Forelimb muscle (tissue), 1 donor: ENCODE results near the gene FXYD6. TPM values are rescaled to one million over a fixed set of nuclear protein-coding genes. Genes with fewer than 3 reads are reported as not detected.
A peak's percentile ranks its signal among the peaks of the same experiment; 100 is the strongest.
"Not testable (repeated sequence)": the region's sequence is repeated elsewhere in the genome, so short reads cannot be mapped to it uniquely, and the experiment has no call there.

Source experiments
- DNase-seq: peaks from one replicate; pipeline ENCODE4 v3.0.0-alpha.2; 2013; ENCODE audit warnings: low read depth
- polyA plus RNA-seq: library from polyadenylated mRNA; unstranded; fragments of 120-200 nt; gene quantifications from one replicate; pipeline ENCODE4 v1.2.1, GENCODE V29; 2013; ENCODE audit not compliant: insufficient read length

FXYD6 gene, protein sequence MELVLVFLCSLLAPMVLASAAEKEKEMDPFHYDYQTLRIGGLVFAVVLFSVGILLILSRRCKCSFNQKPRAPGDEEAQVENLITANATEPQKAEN
- polyA plus RNA-seq: 192 TPM

- DNase-seq: peak; percentile 53
Observed at GRCh38 chr11:117876341-117877119, at the start of gene FXYD6. Gene FXYD6, minus strand, starts transcription at chr11:117876658. Its CDS starts 33,882 bp downstream, at chr11:117842776.

GRCh38 chr11:117926166-117926565 lies 49.7 kb upstream of the FXYD6 start:
- DNase-seq: not testable (repeated sequence)

DNA sequence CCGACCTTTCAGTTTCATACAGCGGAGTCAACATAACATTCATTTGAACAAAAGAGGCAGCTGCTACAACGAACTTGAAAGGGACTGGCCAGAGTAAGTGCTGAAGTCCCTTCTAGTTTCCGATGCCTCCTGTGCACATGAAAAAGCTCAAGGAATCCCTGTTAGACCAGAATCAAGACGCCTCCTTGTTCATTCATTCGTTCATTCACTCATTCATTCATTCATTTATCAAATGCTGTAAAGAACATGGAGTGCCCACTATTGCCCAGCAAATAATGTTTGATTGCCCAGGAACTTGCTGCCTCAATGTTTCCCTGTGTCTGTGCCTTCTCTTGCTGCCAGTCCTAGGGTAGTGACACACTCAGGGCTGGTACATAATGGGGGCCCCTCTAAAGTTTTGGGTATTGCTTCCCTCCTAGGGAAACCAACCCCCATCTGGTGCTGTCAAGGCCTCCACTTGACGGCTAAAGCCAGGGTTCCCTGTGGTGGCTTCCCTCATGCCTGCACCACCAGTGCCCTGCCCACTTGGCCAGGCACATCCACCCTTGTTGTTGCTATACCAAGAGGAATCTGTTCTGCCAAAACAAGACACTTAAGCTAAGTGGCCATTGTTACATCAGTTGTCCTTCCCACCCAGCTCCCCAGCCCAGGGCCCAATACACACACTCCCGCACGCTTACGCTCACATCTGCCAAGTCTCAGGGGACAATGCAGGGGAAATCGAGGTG lies 48.9 kb upstream of the FXYD6 start:
- no peak for DNase-seq

- no peak for DNase-seq
Observed at GRCh38 chr11:117924631-117925170, 48.2 kb upstream of the FXYD6 start.

DNA sequence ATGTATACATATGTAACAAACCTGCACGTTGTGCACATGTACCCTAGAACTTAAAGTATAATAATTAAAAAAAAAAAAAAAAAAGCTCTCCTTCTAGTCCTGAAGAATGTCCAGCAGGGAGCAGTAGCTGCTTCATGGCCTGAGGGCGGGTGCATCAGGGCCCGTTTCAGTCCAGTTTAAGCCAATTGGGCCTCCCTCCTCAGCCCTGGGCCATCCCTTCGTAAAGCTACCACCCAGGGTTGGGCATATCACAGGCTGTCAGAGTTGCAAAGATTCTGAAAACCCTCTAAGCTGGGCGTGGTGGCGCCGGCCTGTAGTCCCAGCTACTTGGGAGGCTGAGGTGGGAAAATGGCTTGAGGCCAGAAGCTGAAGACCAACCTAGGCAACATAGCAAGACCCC lies 47.3 kb upstream of the FXYD6 start:
- DNase-seq: no peak

- no peak for DNase-seq
Observed at GRCh38 chr11:117923275-117923674, 46.8 kb upstream of the FXYD6 start.

DNA sequence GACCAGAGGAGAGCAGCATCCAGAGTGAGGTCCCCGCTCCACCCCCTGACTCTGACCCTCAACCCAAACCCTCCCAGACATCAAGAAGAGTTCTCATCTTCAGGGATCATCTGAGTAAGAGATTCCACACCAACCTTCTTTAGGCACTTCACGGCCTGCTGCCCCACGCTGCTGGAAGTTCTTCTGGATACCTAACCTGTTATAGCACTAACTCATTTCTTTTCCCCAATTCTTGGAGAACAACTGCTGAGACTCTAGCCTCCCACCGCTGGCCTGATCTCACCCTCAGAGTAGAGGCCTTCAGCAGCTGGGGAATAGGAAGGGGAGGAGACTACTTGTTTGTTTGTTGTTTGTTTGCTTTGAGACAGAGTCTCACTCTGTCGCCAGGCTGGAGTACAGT lies 45.4 kb upstream of the FXYD6 start:
- no peak for DNase-seq

- no peak for DNase-seq
Observed at GRCh38 chr11:117921456-117921855, 45.0 kb upstream of the FXYD6 start.

GRCh38 chr11:117919781-117920221 lies 43.3 kb upstream of the FXYD6 start:
- no peak for DNase-seq

GRCh38 chr11:117919341-117919740 lies 42.9 kb upstream of the FXYD6 start:
- DNase-seq: no peak

DNA sequence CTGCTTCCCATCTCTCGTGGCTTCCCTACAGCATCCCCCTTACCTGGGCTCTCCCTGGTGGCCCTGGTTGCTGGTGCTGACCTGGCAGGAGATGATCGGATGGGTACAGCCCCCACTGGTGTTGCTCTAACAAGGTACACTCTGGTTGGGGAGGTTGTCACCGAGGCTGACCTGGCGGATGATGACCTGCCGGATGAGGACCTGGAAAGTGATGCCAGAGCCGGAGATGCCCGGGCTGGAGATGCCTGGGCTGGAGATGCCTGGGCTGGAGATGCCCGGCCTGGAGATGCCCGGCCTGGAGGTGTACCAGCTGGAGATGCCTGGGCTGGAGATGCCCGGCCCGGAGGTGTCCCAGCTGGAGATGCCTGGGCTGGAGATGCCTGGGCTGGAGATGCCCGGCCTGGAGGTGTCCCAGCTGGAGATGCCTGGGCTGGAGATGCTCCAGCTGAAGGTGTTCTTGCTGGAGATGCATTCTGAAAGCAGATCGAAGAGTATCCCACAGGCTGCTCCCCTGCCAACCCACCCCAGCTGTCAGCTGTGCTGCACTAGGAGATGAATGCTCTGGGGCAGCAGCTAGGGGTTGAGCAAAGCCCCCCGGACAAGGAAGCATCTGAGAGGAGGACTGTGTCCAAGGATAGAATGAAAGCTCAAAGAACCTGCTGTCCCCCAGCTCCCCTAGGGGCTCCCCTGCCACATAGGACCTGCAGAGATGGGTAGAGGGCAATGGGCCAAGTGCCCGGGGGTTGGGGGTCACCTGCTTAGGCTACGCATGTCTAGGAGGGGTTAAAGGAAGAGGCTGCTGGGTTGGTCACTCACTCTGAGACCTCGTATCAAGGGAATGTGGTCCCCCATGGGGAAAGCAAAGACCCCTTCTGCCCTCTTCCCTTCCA lies 42.2 kb upstream of the FXYD6 start:
- DNase-seq: no peak

DNA sequence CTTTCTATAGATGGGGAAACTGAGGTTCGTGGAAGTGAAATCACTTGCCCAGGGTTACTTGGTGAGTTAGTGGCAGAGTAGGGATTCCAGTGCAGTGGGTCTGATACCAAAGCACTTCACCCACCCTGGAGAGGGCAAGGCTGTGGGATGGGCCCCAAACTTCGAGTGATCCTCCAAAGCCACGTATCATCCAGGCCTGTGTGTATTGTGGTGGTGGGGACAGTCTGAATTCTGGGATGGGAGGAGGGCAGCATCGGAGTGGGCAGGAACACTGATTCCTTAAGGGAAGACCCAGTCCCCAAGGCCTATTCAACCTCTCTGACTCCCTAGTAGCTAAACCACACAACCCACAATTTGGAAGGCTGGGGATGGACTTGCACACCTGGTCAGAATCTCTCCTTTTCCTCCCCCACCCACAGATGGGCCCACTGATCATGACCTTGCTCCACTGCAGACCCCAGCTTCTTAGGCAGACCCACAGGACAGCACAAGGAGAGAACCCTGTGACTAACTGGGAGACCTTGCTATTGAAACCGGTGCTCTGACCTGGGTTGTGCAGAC lies 41.2 kb upstream of the FXYD6 start:
- no peak for DNase-seq

DNA sequence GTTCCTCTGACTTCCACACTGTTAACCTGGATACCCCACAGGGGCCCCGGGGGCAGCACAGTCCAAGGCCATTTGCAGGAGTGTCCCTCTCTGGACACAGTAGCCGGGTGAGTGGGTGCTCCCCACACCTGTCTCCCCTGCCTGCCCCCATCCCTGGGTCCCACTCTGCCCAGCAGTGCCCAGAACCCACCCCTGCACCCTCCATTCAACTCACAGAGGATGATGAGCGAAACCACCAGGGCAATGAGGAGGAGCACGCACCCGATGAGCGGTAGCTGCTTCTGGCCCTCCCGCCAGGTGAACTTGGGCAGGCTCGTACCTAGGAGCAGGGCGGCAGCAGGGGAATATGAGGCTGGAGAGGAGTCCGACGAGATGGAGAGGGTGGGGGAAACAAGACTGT lies 40.5 kb upstream of the FXYD6 start:
- DNase-seq: no peak

DNA sequence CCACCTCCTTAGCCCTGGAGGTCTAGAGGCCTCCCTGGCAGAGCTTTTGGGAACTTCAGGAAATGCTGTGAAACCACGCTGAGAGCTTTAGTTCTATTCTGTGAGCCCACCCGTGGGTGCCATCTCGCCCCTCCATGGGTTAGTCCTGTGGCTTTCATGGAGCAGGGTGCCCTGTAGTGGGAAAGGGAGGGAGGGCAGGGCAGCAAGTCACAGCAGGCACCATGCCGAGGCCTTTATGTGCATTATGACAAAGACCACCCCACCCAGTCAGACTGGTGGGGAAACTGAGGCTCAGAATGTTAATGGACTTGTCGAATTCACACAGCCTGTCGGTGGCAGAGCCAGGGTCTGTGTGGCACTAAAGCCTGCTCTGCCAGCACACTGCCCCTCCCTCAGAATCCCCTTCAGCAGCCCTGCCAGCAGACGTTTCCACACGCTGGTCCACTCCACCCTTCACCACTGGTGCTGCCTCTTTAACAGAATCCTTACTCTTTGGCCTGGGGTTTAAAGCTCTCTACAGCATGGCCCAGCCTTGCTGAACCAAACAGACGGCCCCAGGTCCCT lies 39.3 kb upstream of the FXYD6 start:
- no peak for DNase-seq

DNA sequence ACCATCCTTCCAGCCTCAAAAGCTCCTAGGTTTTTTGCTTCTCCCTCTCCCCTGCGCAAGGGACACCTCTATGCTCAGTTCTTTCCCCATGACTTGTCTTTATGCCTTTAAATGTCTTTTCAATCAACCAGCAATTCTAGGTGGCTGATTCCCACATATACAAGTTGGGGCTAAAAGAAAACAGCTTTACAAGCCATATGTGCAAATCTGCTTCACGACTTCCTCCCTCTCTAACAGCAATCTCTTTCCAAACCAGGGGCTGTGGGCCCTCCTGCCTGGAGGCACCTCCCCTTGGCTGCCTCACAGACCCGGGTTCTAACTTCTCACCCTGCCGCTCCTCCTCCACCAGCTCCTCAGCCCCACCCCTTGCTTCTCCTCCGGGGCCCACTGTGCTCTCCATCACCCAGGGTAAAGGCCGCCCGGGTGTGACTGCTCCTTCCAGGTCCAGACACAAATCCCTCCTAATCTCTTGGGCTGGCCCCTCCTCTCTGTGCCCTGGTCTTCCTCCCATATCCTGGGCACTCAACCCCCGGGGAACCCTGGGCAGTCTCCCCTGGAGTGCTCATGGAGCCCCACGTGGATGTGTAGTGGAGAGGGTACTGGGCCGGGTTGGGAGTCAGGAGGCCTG lies 38.6 kb upstream of the FXYD6 start:
- DNase-seq: no peak

GRCh38 chr11:117914398-117914761 lies 37.9 kb upstream of the FXYD6 start:
- DNase-seq: no peak

GRCh38 chr11:117913736-117914397 lies 37.4 kb upstream of the FXYD6 start:
- no peak for DNase-seq

DNA sequence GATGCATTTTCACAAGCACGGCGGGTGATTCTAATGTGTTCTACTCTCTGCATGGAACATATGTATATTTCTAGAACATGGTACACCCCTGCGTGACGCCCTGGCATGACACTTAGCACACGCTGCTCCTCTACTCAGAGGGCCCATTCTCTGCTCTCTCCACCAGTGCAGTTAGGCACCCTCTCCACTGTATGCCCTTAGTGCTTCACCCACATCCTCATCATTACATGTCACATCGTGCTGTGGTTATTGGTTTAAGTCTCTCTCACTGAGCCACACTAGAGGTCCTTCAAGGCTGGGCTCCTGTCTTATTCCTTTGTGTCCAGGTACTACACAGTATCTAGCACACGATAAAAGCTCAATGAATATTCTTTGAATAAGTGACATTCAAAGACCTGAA lies 36.0 kb upstream of the FXYD6 start:
- DNase-seq: no peak

DNA sequence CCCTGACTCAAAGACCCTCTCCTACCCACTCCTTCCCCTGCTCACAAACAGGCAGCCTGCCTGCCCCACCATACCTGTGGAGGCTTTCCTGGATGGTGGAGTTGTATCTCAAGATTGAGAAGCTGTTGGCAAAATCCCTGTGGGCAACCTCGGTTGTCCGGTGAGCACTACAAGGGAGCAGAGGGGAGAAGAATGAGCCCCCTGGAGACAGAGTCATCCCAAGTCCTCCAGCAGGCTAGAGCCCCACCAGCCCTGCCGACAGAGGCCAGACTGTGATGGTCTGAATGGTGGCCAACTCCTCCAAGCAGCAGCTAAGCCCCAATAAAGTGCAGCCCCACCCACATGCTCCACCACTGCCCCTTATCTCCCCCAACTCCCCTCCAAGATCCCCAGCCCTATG lies 35.2 kb upstream of the FXYD6 start:
- DNase-seq: no peak
